Eye (tissue), 1 donor: Measurements from ENCODE around the gene SIX3.

Experiments used
- DNase-seq: peaks from one replicate; pipeline ENCODE4 v3.0.0-alpha.2; 2015

The SIX3 gene

DNA sequence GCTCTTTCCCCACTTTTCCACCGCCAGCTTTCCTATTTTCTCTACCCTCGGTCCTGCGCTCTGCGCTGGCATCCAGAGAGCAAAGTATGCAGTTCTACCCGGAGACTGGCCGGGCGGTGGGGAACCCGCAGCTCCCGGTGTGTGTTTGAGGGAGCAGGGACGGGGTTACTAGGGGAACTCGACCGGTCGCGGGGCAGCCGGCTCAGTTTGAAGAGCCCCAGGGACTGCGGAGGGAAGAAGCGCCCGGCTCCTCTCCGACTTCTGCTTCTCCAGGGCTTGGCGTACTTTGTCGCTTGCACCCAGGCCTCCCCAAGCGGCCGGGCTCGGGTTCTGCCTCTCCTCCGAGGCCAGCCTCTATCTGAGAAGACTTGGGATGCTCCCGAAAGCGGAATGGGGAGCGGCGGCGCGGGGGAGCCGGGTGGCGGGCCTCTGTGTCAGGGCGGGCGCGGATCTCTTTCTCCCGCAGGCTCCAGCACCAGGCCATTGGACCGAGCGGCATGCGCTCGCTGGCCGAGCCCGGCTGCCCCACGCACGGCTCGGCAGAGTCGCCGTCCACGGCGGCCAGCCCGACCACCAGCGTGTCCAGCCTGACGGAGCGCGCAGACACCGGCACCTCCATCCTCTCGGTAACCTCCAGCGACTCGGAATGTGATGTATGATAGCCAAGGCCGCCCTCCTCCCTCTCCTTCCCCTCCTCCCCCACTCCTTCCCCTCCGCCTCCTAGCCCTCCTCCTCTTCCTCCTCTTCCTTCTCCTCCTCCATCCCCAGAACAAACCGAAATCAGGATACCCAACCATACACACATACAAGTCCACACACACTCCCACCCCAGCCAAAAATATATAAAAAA lies 2.8 kb downstream of the SIX3 start:
- DNase-seq: peak; percentile 80

GRCh38 chr2:44944952-44945612 lies 3.6 kb downstream of the SIX3 start:
- DNase-seq: peak; percentile 59

GRCh38 chr2:44945676-44946371 lies 4.3 kb downstream of the SIX3 start:
- DNase-seq: peak; percentile 71

DNA sequence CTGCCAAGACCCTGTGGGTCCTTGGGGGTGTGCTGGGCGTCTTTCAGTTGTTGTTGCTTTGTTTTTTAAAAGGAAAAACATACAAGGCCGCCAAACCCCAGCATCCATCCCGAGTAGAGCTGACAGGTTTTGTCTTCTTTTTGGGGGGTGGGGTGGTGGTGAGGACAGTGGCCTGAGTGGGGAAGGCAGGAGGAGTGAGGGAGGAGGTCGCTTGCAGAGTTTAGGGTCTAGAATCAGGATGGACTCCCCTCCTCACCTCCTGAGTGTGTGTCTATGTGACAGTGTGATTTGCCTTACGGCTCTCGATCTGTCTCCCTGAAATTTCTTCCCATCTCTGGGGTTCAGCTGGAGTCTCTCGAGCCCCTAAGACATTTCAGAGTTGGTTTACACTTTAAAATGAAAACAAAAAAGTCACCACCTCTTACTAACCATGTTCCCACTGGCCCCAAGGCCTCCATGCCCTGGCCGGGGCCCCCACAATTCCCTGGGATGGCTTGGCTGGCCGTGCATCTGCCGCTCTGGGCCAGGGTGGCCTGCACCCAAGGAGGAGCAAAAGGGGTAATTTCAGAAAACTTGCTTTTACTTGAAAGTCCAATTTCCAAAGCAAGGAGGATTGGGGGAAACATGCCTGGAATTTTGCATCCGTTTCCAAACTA lies 5.0 kb downstream of the SIX3 start:
- peak; percentile 63 for DNase-seq

GRCh38 chr2:44947028-44947375 lies 5.5 kb downstream of the SIX3 start:
- peak; percentile 52 for DNase-seq

DNA sequence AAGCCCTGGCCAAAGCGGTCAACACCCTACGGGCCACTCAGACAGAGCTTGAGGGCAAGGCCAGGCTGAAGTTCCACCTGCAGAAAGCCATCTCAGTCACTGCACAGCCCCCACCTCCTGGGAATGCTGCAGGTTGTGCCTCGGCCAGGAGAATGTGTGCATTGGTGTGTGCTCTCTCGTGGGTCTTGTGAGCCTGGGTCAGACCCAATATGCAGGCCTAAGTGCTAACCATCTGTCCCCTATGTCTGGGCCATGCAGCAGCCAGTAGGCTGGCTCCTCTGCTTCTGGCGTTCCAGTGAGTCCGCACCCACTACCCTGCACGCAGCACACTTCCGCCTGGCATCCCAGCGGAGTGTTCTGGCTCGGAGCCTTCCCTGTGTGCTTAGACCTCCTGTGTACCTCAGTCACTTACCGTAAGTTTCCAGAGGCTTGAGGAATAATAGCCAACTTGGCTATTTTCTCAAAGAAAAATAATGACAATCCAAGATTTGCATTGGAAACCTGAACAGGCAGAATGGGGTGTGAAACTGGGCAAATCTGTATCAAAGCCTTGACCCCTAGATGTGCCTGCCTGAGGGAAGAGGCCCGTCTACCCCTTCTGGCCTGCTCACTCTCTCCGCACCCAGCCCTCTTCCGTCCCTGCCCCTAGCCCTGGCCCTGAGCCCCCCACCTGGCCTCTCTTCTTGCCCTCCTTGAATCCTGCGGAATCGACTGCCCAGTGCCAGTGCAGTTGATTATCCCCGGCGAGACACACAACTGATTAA lies 7.2 kb downstream of the SIX3 start:
- DNase-seq: peak; percentile 83

- peak; percentile 97 for DNase-seq
Observed at GRCh38 chr2:44949329-44950151, 8.0 kb downstream of the SIX3 start.

DNA sequence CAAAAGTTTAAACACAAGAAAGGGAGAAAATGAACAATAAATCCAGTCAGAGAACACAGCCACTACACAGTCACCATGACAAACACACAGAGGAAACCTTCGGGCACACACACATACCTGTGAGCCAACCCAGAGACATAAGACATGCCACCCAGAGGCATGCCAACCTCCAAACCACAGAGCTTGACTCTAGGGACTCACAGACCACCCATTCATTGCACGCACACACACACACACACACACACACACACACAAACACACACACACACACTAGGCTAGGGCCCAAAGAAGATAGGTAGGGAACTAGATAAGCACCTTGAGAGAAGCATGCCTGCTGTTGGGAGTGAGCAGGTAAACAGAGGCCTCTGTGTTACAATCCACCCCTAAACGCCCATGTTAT lies 9.1 kb downstream of the SIX3 start:
- DNase-seq: no peak

DNA sequence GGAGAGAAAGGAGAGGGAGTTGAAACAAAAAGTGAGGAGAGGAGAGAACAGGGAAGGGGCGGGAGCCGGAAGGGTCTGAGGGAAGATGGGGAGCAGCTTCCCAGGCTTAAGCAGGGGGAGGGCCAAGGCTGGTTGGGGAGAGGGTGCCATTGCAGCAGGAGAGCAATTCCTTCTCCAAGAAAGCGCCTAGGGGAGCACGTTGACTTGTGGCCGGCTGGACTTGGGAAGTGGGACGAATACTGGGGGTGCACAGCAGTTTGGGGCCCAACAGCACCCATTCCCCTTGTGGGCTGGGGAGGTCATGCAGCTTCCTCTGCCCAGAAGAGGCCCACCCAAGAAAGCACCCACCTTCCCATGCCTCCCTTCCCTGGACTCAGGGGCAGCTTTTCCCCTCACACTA lies 9.6 kb downstream of the SIX3 start:
- DNase-seq: no peak

DNA sequence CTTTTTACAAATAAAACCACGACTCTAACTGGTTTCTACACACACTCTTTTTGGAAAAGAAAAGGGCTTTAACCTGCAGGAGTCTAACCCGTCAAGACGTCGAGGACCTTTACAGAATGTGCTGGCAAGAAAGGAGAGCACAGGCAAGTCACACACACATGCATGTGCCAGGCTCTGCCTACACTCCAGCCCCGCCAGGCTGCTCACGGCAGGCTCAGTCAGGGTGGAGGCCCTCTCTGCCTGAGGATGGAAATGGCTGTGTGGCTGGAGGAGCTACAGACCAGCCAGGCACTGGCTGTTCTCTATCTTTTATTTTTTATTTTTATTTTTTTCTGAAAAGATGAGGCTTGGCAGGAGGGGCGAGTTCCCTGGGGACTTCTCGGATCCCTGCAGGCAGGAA lies 10.2 kb downstream of the SIX3 start:
- DNase-seq: peak; percentile 84

- peak; percentile 95 for DNase-seq
Observed at GRCh38 chr2:44952143-44952805, 10.8 kb downstream of the SIX3 start.

GRCh38 chr2:44952806-44953498 lies 11.4 kb downstream of the SIX3 start:
- peak; percentile 78 for DNase-seq

DNA sequence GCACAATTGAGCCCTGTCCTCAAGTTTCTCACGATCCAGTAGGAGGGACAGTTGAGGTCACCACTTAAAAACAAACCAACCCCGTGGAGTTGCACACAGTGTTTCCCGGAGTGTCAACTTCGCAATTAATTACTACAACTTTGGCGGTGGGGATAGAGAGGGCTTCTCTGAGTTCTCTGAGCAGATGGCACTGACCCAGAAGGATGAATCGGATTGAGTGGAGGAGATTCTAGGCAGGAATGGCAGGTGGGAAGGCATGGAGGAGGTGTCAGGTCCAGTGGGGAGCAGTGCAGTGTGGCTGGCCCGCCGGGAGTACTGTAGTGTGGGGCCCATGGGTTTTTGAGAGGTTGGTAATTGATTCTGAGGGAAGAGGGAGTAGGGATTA lies 12.0 kb downstream of the SIX3 start:
- DNase-seq: peak; percentile 74

GRCh38 chr2:44954447-44954888 lies 13.0 kb downstream of the SIX3 start:
- DNase-seq: peak; percentile 65

DNA sequence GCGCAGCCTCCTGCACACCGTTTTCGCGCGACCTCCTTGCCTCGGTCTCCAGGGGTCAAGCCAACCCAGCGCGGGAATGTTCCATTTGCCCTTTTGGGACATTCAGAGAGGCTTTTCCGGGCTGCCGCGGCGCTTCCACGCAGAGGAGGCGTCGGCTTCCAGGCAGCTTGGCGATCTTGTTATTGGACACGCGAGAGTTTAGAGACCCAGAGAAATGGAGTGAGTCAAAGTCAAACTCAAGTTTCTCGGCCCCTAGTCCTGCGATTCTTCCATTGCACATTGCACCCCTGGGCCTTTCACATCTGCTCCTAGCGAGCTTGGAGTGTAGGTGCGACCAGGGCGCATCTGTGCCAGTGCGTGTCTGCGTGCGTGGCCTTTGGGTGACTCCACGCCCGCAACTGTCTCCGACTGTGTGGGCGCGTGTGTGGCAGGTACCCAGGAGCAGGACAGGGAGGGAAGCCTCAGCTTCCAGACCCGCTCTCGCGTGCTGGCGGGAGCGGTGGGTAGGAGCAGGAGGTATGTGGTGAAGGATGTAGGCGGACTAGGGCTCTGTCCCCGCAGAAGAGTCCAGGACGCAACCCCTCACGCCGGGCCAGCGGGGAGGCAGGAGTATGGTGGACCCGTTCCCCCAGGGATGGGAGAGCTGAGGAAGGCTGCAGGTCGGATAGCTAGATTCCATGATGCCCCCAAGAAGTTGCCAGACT lies 13.5 kb downstream of the SIX3 start:
- DNase-seq: peak; percentile 75

GRCh38 chr2:44955593-44956392 lies 14.3 kb downstream of the SIX3 start:
- peak; percentile 95 for DNase-seq

DNA sequence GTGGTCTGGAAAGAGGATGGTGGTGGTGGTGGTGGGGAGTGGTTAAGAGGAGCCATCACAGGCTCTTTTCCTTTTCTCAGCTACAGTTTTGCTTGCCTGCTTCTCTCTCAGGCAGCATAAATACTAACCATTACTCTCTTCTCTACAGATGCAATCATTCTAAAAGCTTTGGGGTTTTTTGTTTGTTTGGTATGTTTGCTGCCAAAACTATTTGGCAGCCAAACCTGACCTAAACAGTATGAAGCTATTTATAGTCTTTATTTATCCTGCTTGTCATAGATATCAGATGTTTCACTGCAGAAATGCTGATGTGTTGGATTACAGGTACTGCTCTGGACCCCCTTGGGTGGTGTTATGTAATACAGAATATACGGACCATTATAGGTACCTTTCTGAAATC lies 15.3 kb downstream of the SIX3 start:
- no peak for DNase-seq

GRCh38 chr2:44957656-44958327 lies 16.3 kb downstream of the SIX3 start:
- no peak for DNase-seq
